Endothelial cell of umbilical vein (primary cell): Measurements from ENCODE around the gene CD33. TPM values are rescaled to one million over a fixed set of nuclear protein-coding genes. Genes with fewer than 3 reads are reported as not detected.
"Not testable (repeated sequence)": the region's sequence is repeated elsewhere in the genome, so short reads cannot be mapped to it uniquely, and the experiment has no call there.

Experiments
- Bru-seq: library from RNA; stranded (reverse); fragments of 400-500 nt; gene quantifications from one replicate; lab custom pipeline; 2021; lab: Mats Ljungman, UMichigan
- BruChase-seq, 2 experiments: library from RNA; stranded (reverse); fragments of 400-500 nt; gene quantifications; one replicate each; lab custom pipeline; 2021; lab: Mats Ljungman, UMichigan
- BruUV-seq: library from RNA; stranded (reverse); fragments of 400-500 nt; replicated peaks from 2 replicates; lab custom pipeline; 2021; lab: Mats Ljungman, UMichigan
- CTCF ChIA-PET: fragments of 300-600, 350-600 bp; sonication (Branson Sonifier 250); formaldehyde crosslinking; loops from one replicate; lab custom pipeline; 2021; ENCODE audit warnings: antibody characterized with exemption, inconsistent platforms; lab: Charles Lee
- POLR2A ChIA-PET: fragments of 300-600, 350-600 bp; sonication (Branson Sonifier 250); formaldehyde crosslinking; loops from one replicate; lab custom pipeline; 2021; ENCODE audit warnings: antibody characterized with exemption, inconsistent platforms; lab: Charles Lee
- DNase-seq: peaks from one replicate; pipeline ENCODE4 v3.0.0-alpha.2; 2011; ENCODE audit warnings: low read depth, low spot score
- FAIRE-seq: peaks from 2 replicates; lab custom pipeline; 2011; peaks lifted over from hg19 to GRCh38; lab: Jason Lieb, UNC
- H2AFZ ChIP-seq: 2 replicates; pipeline ENCODE4 v1.6.0; 2012; ENCODE audit warnings: low read depth, low read length, control low read depth, inconsistent platforms
- H3K27ac ChIP-seq: 2 replicates; pipeline ENCODE4 v1.5.1; 2011; ENCODE audit warnings: low read depth, mild to moderate bottlenecking, control low read depth, low read length, moderate library complexity; ENCODE audit not compliant: insufficient read depth
- H3K27me3 ChIP-seq, 2 experiments: 2 replicates each; pipeline versions ENCODE4 v1.6.0 to v1.6.1; 2011; ENCODE audit warnings: low read length in 2 of 2, mixed read lengths in 1 of 2; ENCODE audit not compliant: control insufficient read depth in 2 of 2, insufficient read depth in 2 of 2
- H3K36me3 ChIP-seq, 2 experiments: 2 replicates in 1 of 2; 3 replicates in 1 of 2; pipeline ENCODE4 v1.5.1; 2011; ENCODE audit warnings: low read length in 2 of 2, mild to moderate bottlenecking in 1 of 2, moderate library complexity in 1 of 2; ENCODE audit not compliant: control insufficient read depth in 2 of 2, insufficient read depth in 2 of 2; ENCODE audit errors: extremely low read depth in 1 of 2
- H3K4me1 ChIP-seq: 3 replicates; pipeline ENCODE4 v1.5.1; 2011; ENCODE audit warnings: mild to moderate bottlenecking, low read length; ENCODE audit not compliant: control insufficient read depth, insufficient read depth; ENCODE audit errors: extremely low read depth
- H3K4me2 ChIP-seq: 2 replicates; pipeline ENCODE4 v1.6.1; 2011; ENCODE audit warnings: low read length, control low read depth, mixed read lengths; ENCODE audit not compliant: insufficient read depth
- H3K4me3 ChIP-seq, 3 experiments: fragments of 200-600 bp in 1 of 3; sonication (generic), shearing (Covaris generic) in 1 of 3; replicated peaks in 1 of 3; 2 replicates each; pipeline ENCODE4 v1.5.1; 2011 to 2016; ENCODE audit warnings: control low read depth in 3 of 3, low read length in 3 of 3, mild to moderate bottlenecking in 2 of 3, inconsistent platforms in 1 of 3, low read depth in 1 of 3, moderate library complexity in 1 of 3; ENCODE audit not compliant: insufficient read depth in 1 of 3
- H3K79me2 ChIP-seq: 2 replicates; pipeline ENCODE4 v1.6.0; 2012; ENCODE audit warnings: low read length, inconsistent platforms; ENCODE audit not compliant: control insufficient read depth, insufficient read depth
- H3K9ac ChIP-seq: replicated peaks from 2 replicates; pipeline ENCODE3; 2011; ENCODE audit warnings: low read length, control low read depth; ENCODE audit not compliant: insufficient read depth; ENCODE audit errors: extremely low read depth
- H3K9me1 ChIP-seq: replicated peaks from 3 replicates; pipeline ENCODE4 v1.6.0; 2011; ENCODE audit warnings: mild to moderate bottlenecking, low read length; ENCODE audit not compliant: control insufficient read depth, insufficient read depth; ENCODE audit errors: extremely low read depth
- H3K9me3 ChIP-seq: replicated peaks from 2 replicates; pipeline ENCODE4 v1.5.1; 2012; ENCODE audit warnings: low read length, inconsistent platforms; ENCODE audit not compliant: control insufficient read depth, insufficient read depth
- H4K20me1 ChIP-seq: replicated peaks from 2 replicates; pipeline ENCODE3; 2011; ENCODE audit warnings: mild to moderate bottlenecking, low read length; ENCODE audit not compliant: control insufficient read depth, insufficient read depth; ENCODE audit errors: extremely low read depth
- CTCF ChIP-seq, 2 donors: IDR thresholded peaks; 1 replicate in 1 of 2; 2 replicates in 1 of 2; pipeline ENCODE4 v1.5.1; 2011; ENCODE audit warnings: low read length in 2 of 2, mild to moderate bottlenecking in 2 of 2, moderate library complexity in 2 of 2, control low read depth in 1 of 2, inconsistent platforms in 1 of 2, low read depth in 1 of 2; ENCODE audit not compliant: insufficient read depth in 1 of 2; ENCODE audit errors: extremely low read depth in 1 of 2
- EZH2 ChIP-seq: IDR thresholded peaks from 2 replicates; pipeline ENCODE4 v1.6.1; 2012; ENCODE audit warnings: borderline replicate concordance, low read depth, mild to moderate bottlenecking, moderate library complexity, low read length, inconsistent platforms; ENCODE audit not compliant: severe bottlenecking
- FOS ChIP-seq: IDR thresholded peaks from 2 replicates; pipeline ENCODE4 v1.6.1; 2011; ENCODE audit warnings: mild to moderate bottlenecking, low read length, moderate library complexity, borderline replicate concordance; ENCODE audit not compliant: insufficient read depth
- GATA2 ChIP-seq: IDR thresholded peaks from 2 replicates; pipeline ENCODE4 v1.7.0; 2011; ENCODE audit warnings: low read depth, mild to moderate bottlenecking, moderate library complexity, mixed read lengths, low read length; ENCODE audit not compliant: insufficient read length, insufficient read depth
- JUN ChIP-seq: IDR thresholded peaks from 2 replicates; pipeline ENCODE4 v1.6.1; 2011; ENCODE audit warnings: borderline replicate concordance, low read depth; ENCODE audit not compliant: insufficient read length, insufficient read depth
- MAX ChIP-seq: IDR thresholded peaks from 2 replicates; pipeline ENCODE4 v1.6.1; 2011; ENCODE audit not compliant: insufficient read depth, insufficient read length
- MYC ChIP-seq: IDR thresholded peaks from one replicate; pipeline ENCODE4 v1.6.1; 2011; ENCODE audit warnings: mild to moderate bottlenecking, low read depth, low read length
- POLR2A ChIP-seq: IDR thresholded peaks from 2 replicates; pipeline ENCODE4 v1.6.1; 2012; ENCODE audit warnings: low read depth, mild to moderate bottlenecking, control low read depth, low read length
- POLR2AphosphoS5 ChIP-seq: IDR thresholded peaks from 2 replicates; pipeline ENCODE4 v1.6.1; 2012; ENCODE audit warnings: low read depth, mild to moderate bottlenecking, control low read depth, low read length, moderate library complexity; ENCODE audit not compliant: insufficient read depth
- dilution Hi-C: fragments of 300-500 bp; cut with MboI; formaldehyde crosslinking; loops from one replicate; pipeline ENCODE4 v1.15.0; 2019; ENCODE audit warnings: low sequenced_read_pairs; ENCODE audit not compliant: extremely low pct_ligation_motif_present
- intact Hi-C: fragments of 100-400 bp; cut with micrococcal nuclease; formaldehyde crosslinking; loops from one replicate; pipeline ENCODE4 v1.10.0; 2022
- long read RNA-seq: library from polyadenylated mRNA; stranded (forward); transcript quantifications from one replicate; pipeline ENCODE4 v2.0.0, GENCODE V29; 2021
- polyA minus RNA-seq, 3 experiments: library from RNA; depleted of rRNA, polyadenylated mRNA; stranded (reverse); fragments of >200 nt; gene quantifications; 1 replicate in 1 of 3; 2 replicates in 2 of 3; pipeline ENCODE4 v1.2.3, GENCODE V29; 2011
- polyA plus RNA-seq, 4 experiments: library from polyadenylated mRNA; depleted of rRNA in 3 of 4; stranded (reverse) in 3 of 4; unstranded in 1 of 4; fragments of >200 nt; gene quantifications; 2 replicates each; pipeline versions ENCODE4 v1.2.1 to v1.2.3, GENCODE V29; 2011 to 2012; ENCODE audit warnings: missing spikeins in 1 of 4
- total RNA-seq: library from RNA; stranded (reverse); gene quantifications from 2 replicates; pipeline ENCODE4 v1.2.3, GENCODE V29; 2021

Gene CD33
- total RNA-seq = not detected in 2 replicates
- polyA plus RNA-seq = not detected in 2 replicates
- not detected in 2 replicates for polyA plus RNA-seq (2011; cell fraction: cytosol; rRNA removed)
- polyA plus RNA-seq (2011; cell fraction: nucleus; rRNA removed) = not detected in 2 replicates
- polyA plus RNA-seq (2012) = not detected in 2 replicates
- polyA minus RNA-seq = 1.3 and 1.9 TPM in 2 replicates
- 4.3 TPM for polyA minus RNA-seq (2011; cell fraction: cytosol; rRNA and poly(A)+ RNA removed)
- polyA minus RNA-seq (2011; cell fraction: nucleus; rRNA and poly(A)+ RNA removed) = not detected in 2 replicates
- not detected for Bru-seq, nascent RNA
- not detected for BruChase-seq, experiment 1, labeled RNA remaining after a 6-hour chase
- not detected for BruChase-seq, experiment 2, labeled RNA remaining after a 2-hour chase
- long read RNA-seq = 0 reads

- H3K9me3 ChIP-seq, H3K27ac ChIP-seq, H3K36me3 ChIP-seq, DNase-seq, H4K20me1 ChIP-seq, H3K79me2 ChIP-seq, CTCF ChIA-PET, H2AFZ ChIP-seq, H3K4me2 ChIP-seq, H3K9ac ChIP-seq, H3K27me3 ChIP-seq, H3K9me1 ChIP-seq, BruUV-seq, FAIRE-seq, dilution Hi-C loops, intact Hi-C loops, H3K4me3 ChIP-seq, POLR2A ChIA-PET, H3K4me1 ChIP-seq: not testable (repeated sequence)
These were observed at the start of gene CD33 for GRCh38 chr19:51224898-51225393. CD33 (plus strand) TSS chr19:51225080; CDS start chr19:51225119, 39 bp downstream.

GRCh38 chr19:51179256-51179655 is 45.6 kb upstream of the CD33 start:
- intact Hi-C loops (loop anchor here (10.0 kb wide), 1 partner anchor 1924 kb away; no protein-coding TSS in a partner anchor), dilution Hi-C loops (no loop called here)
- H3K4me3 ChIP-seq = no peak overlapping the region
- DNase-seq (no peak), FAIRE-seq (no peak)
- BruUV-seq = no TSS peak
- no peaks in the 10 kb centered on the region for H3K27me3 ChIP-seq
- no peaks in the 10 kb centered on the region for H4K20me1 ChIP-seq
- no peaks in the 10 kb centered on the region for H3K9me1 ChIP-seq
- no peak overlapping the region for H2AFZ ChIP-seq
- H3K4me2 ChIP-seq = no peak overlapping the region
- no peaks in the 10 kb centered on the region for H3K36me3 ChIP-seq
- CTCF ChIA-PET = no interaction called here
- H3K79me2 ChIP-seq = no peaks in the 10 kb centered on the region
- no peaks in the 10 kb centered on the region for H3K9me3 ChIP-seq
- H3K27ac ChIP-seq = no peak overlapping the region
- H3K4me1 ChIP-seq = no peaks in the 10 kb centered on the region
- POLR2A ChIA-PET = no interaction called here
- no peak for TF ChIP-seq POLR2AphosphoS5
- no peak for TF ChIP-seq GATA2
- no peak for TF ChIP-seq POLR2A
- no peak for TF ChIP-seq MYC
- no peak for TF ChIP-seq MAX
- no peak for TF ChIP-seq JUN
- TF ChIP-seq CTCF (IDR thresholded peaks at IDR 0.05; ENCODE audit: extremely low read depth in 1 of 2, insufficient read depth in 1 of 2, low read depth in 1 of 2, low read length in 2 of 2) = no peak
- no peak for TF ChIP-seq FOS
- TF ChIP-seq EZH2 = no peak
- H3K9ac ChIP-seq = no peak overlapping the region
